Daoy (cell line): Measurements from ENCODE around the gene KCTD4. TPM values are rescaled to one million over a fixed set of nuclear protein-coding genes. Genes with fewer than 3 reads are reported as not detected.
A peak's percentile ranks its signal among the peaks of the same experiment; 100 is the strongest.

Experiments used
- DNase-seq: peaks from one replicate; pipeline ENCODE4 v3.0.0-alpha.2; 2015; ENCODE audit warnings: low read depth
- total RNA-seq: library from RNA; depleted of rRNA; stranded (reverse); fragments of >200 nt; shearing (Covaris generic); gene quantifications from 2 replicates; pipeline ENCODE4 v1.2.3, GENCODE V29; 2014; rRNA removed

The KCTD4 gene
- total RNA-seq, 1 experiment from 2014 or later = not detected

- DNase-seq = peak; percentile 88
These were observed 22.3 kb downstream of the KCTD4 start for GRCh38 chr13:45178349-45179162.

- DNase-seq = no peak
These were observed 26.4 kb downstream of the KCTD4 start for GRCh38 chr13:45174478-45174877.

GRCh38 chr13:45168555-45168930, 32.3 kb downstream of the KCTD4 start:
- DNase-seq = no peak

- DNase-seq = peak; percentile 24
These were observed 33.0 kb downstream of the KCTD4 start for GRCh38 chr13:45167611-45168554.

- DNase-seq = no peak
These were observed 34.0 kb downstream of the KCTD4 start for GRCh38 chr13:45166858-45167257.

GRCh38 chr13:45162821-45163220, 38.0 kb downstream of the KCTD4 start:
- DNase-seq = peak; percentile 74

GRCh38 chr13:45162194-45162593, 38.7 kb downstream of the KCTD4 start:
- DNase-seq = peak; percentile 24

- no peak for DNase-seq
These were observed 44.1 kb downstream of the KCTD4 start for GRCh38 chr13:45156565-45157361.

GRCh38 chr13:45149964-45150363, 50.9 kb downstream of the KCTD4 start:
- DNase-seq = no peak

- no peak for DNase-seq
These were observed 57.5 kb downstream of the KCTD4 start for GRCh38 chr13:45143346-45143751.

Other genes starting within 250 kb of the KCTD4 start
- gene NUFIP1, start 211.6 kb downstream of the KCTD4 start, total RNA-seq = 3.6 and 6.0 TPM in 2 replicates
- 19.9 and 25.0 TPM in 2 replicates for gene GPALPP1, start 211.5 kb downstream of the KCTD4 start, total RNA-seq
- 45.2 and 55.2 TPM in 2 replicates for gene GTF2F2, start 80.5 kb downstream of the KCTD4 start, total RNA-seq
- 1,431 and 1,984 TPM in 2 replicates for gene TPT1, start 140.1 kb upstream of the KCTD4 start, total RNA-seq
- 1.9 and 3.1 TPM in 2 replicates for gene SLC25A30, start 217.3 kb upstream of the KCTD4 start, total RNA-seq